ENCODE measurements around the gene CD22. TPM values are rescaled to one million over a fixed set of nuclear protein-coding genes. Genes with fewer than 3 reads are reported as not detected.

CD22 gene
- total and polyA plus RNA-seq, 2 of the 13 experiments (the other 11 are each of a cell fraction or from before 2014, with no cell fraction given): 0.71 to 1.7 TPM

DNA sequence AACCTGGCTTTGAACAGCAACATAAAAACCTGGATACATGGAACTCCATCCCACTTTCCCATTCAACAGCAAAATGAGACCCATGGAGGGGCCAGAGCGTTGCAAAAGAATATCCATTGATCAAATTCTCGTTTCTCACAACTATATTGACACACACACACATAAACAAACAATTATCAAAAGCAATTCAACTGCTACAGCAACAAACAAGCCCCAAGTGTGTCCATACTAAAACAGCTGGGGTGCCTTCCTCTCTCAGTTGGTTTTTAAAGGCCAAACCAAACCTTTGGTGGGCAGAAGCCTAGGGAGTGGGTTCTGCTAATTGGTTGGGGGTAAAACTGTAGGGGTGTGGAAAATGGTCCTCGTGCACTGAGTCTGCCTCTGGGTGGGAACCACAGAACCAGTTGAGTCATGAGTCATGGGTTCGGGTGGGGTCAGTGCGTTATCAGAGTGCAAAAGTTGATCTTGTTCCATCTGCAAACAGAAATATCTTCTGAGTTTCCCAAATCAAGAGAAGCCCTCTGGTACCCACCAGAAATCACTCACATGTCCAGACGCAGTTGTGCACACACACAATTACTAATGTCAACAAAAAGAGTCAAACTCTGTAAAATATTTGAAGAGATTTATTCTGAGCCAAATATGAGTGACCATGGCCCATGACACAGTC lies 60.3 kb downstream of the CD22 start (continued):
- TF ChIP-seq PPARG (CRISPR knock-in tag; conservative IDR thresholded peaks at IDR 0.05) (peak; percentile 80), ZNF776 (CRISPR knock-in tag; IDR thresholded peaks at IDR 0.05) (no peak), FOXA3 (CRISPR knock-in tag; IDR thresholded peaks at IDR 0.05) (peak; percentile 14; the same call in 1 of the 2 replicates), GPBP1L1 (CRISPR knock-in tag; IDR thresholded peaks at IDR 0.05) (no peak), EZH2 (conservative IDR thresholded peaks at IDR 0.05; ENCODE audit: low read depth, low read length) (no peak), HNF4A (CRISPR knock-in tag; IDR thresholded peaks at IDR 0.05) (peak; percentile 29; the same call in 1 of the 2 replicates), ZFP82 (CRISPR knock-in tag; IDR thresholded peaks at IDR 0.05; ENCODE audit: borderline replicate concordance) (no peak), PBX3 (CRISPR knock-in tag; IDR thresholded peaks at IDR 0.05; ENCODE audit: borderline replicate concordance) (no peak), SALL1 (CRISPR knock-in tag; IDR thresholded peaks at IDR 0.05) (peak; percentile 82), FOXC1 (CRISPR knock-in tag; IDR thresholded peaks at IDR 0.05; ENCODE audit: borderline replicate concordance) (no peak)
- TF ChIP-seq, protein P1, sequence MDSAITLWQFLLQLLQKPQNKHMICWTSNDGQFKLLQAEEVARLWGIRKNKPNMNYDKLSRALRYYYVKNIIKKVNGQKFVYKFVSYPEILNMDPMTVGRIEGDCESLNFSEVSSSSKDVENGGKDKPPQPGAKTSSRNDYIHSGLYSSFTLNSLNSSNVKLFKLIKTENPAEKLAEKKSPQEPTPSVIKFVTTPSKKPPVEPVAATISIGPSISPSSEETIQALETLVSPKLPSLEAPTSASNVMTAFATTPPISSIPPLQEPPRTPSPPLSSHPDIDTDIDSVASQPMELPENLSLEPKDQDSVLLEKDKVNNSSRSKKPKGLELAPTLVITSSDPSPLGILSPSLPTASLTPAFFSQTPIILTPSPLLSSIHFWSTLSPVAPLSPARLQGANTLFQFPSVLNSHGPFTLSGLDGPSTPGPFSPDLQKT (CRISPR knock-in tag; IDR thresholded peaks at IDR 0.05; ENCODE audit: borderline replicate concordance): no peak
- TF ChIP-seq, protein P2, sequence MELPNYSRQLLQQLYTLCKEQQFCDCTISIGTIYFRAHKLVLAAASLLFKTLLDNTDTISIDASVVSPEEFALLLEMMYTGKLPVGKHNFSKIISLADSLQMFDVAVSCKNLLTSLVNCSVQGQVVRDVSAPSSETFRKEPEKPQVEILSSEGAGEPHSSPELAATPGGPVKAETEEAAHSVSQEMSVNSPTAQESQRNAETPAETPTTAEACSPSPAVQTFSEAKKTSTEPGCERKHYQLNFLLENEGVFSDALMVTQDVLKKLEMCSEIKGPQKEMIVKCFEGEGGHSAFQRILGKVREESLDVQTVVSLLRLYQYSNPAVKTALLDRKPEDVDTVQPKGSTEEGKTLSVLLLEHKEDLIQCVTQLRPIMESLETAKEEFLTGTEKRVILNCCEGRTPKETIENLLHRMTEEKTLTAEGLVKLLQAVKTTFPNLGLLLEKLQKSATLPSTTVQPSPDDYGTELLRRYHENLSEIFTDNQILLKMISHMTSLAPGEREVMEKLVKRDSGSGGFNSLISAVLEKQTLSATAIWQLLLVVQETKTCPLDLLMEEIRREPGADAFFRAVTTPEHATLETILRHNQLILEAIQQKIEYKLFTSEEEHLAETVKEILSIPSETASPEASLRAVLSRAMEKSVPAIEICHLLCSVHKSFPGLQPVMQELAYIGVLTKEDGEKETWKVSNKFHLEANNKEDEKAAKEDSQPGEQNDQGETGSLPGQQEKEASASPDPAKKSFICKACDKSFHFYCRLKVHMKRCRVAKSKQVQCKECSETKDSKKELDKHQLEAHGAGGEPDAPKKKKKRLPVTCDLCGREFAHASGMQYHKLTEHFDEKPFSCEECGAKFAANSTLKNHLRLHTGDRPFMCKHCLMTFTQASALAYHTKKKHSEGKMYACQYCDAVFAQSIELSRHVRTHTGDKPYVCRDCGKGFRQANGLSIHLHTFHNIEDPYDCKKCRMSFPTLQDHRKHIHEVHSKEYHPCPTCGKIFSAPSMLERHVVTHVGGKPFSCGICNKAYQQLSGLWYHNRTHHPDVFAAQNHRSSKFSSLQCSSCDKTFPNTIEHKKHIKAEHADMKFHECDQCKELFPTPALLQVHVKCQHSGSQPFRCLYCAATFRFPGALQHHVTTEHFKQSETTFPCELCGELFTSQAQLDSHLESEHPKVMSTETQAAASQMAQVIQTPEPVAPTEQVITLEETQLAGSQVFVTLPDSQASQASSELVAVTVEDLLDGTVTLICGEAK (IDR thresholded peaks at IDR 0.05): no peak
- TF ChIP-seq, protein P2 (CRISPR knock-in tag; IDR thresholded peaks at IDR 0.05): no peak; the same call in 1 of the 2 replicates
- TF ChIP-seq, protein P3, sequence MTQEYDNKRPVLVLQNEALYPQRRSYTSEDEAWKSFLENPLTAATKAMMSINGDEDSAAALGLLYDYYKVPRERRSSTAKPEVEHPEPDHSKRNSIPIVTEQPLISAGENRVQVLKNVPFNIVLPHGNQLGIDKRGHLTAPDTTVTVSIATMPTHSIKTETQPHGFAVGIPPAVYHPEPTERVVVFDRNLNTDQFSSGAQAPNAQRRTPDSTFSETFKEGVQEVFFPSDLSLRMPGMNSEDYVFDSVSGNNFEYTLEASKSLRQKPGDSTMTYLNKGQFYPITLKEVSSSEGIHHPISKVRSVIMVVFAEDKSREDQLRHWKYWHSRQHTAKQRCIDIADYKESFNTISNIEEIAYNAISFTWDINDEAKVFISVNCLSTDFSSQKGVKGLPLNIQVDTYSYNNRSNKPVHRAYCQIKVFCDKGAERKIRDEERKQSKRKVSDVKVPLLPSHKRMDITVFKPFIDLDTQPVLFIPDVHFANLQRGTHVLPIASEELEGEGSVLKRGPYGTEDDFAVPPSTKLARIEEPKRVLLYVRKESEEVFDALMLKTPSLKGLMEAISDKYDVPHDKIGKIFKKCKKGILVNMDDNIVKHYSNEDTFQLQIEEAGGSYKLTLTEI (CRISPR knock-in tag; conservative IDR thresholded peaks at IDR 0.05): no peak

All from HepG2 (cell line).